HG03045 (cell line): ENCODE data around the gene PDZRN4.
"Not testable (repeated sequence)": the region's sequence is repeated elsewhere in the genome, so short reads cannot be mapped to it uniquely, and the experiment has no call there.

Experiments
- ATAC-seq: cut with Tn5 transposase; IDR thresholded peaks from one replicate; pipeline ENCODE4 v1.9.1; 2021; ENCODE audit warnings: mild to moderate bottlenecking, moderate library complexity; ENCODE audit not compliant: unreplicated experiment

PDZRN4 gene

GRCh38 chr12:41277946-41278267 is 89.8 kb downstream of the PDZRN4 start:
- ATAC-seq = no peak

- ATAC-seq = not testable (repeated sequence)
Observed at GRCh38 chr12:41280341-41281095, 92.4 kb downstream of the PDZRN4 start.

- not testable (repeated sequence) for ATAC-seq
Observed at GRCh38 chr12:41285470-41285869, 97.3 kb downstream of the PDZRN4 start.

- ATAC-seq = no peak
Observed at GRCh38 chr12:41286426-41286825, 98.3 kb downstream of the PDZRN4 start.

- no peak for ATAC-seq
Observed at GRCh38 chr12:41287500-41288141, 99.5 kb downstream of the PDZRN4 start.

- ATAC-seq = no peak
Observed at GRCh38 chr12:41288142-41288811, 100.2 kb downstream of the PDZRN4 start.

GRCh38 chr12:41289501-41289900 is 101.4 kb downstream of the PDZRN4 start:
- no peak for ATAC-seq

- ATAC-seq = no peak
Observed at GRCh38 chr12:41293011-41293410, 104.9 kb downstream of the PDZRN4 start.

GRCh38 chr12:41293461-41293860 is 105.3 kb downstream of the PDZRN4 start:
- no peak for ATAC-seq

GRCh38 chr12:41302979-41303403 is 114.9 kb downstream of the PDZRN4 start:
- no peak for ATAC-seq

GRCh38 chr12:41304526-41304925 is 116.4 kb downstream of the PDZRN4 start:
- ATAC-seq = no peak

GRCh38 chr12:41310367-41310766 is 122.2 kb downstream of the PDZRN4 start:
- no peak for ATAC-seq

GRCh38 chr12:41311883-41312282 is 123.8 kb downstream of the PDZRN4 start:
- ATAC-seq = no peak

- ATAC-seq = not testable (repeated sequence)
Observed at GRCh38 chr12:41312451-41312850, 124.3 kb downstream of the PDZRN4 start.

- no peak for ATAC-seq
Observed at GRCh38 chr12:41325336-41325735, 137.2 kb downstream of the PDZRN4 start.

GRCh38 chr12:41327096-41327895 is 139.2 kb downstream of the PDZRN4 start:
- ATAC-seq = no peak

GRCh38 chr12:41333974-41334373 is 145.9 kb downstream of the PDZRN4 start:
- ATAC-seq = no peak

- no peak for ATAC-seq
Observed at GRCh38 chr12:41334390-41334789, 146.3 kb downstream of the PDZRN4 start.

- ATAC-seq = no peak
Observed at GRCh38 chr12:41336041-41336549, 148.0 kb downstream of the PDZRN4 start.

- no peak for ATAC-seq
Observed at GRCh38 chr12:41339784-41340183, 151.7 kb downstream of the PDZRN4 start.
